Fibroblast of skin of right quadriceps (primary cell): ENCODE results near the gene POU6F2.

Experiments used
- DNase-seq: peaks from one replicate; pipeline ENCODE4 v3.0.0-alpha.2; 2013

POU6F2 gene

DNA sequence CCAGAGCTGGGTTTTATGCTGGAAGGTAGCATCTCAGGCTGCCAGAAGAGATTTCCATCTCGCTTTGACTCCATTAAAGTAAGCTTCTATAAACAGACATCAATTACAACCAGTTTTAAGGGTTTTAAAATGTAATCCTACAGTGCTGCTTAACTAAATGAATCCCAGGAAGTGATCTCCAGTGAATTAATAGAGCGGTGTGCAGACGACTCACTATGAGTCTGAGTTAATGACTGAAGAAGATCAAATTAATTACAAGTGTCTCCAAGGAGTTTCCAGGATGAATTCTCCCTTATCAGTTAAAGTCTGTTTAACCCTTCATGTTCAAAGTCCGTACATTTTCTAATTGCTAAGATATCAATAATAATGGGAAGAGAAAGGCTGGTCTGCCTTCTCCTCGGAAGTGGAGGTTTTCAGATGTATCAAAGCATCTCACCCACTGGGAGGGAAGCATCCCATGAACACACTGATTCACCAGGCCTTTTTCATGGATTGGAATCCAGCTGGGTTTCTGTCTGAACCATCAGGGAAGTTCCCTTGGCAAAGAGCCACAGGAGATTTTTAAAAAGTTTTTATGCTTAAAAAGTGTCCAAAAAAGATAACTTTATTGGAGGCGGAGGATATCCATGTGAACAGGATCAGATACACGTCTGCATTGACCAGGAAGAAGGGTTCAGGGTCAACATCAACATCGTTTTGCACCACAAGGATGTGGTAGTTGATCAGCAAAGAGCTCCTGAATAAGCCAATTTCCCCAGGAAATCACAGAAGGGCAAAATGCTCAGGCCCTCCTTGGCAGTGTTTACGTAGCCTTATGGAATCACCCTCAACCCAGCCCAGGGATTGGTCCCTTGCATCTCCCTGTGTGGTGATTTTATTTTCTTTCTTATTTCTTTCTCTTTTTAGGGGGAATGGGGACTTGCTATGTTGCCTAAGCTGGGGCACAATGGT, 288.2 kb downstream of the POU6F2 start:
- peak; percentile 20 for DNase-seq

DNA sequence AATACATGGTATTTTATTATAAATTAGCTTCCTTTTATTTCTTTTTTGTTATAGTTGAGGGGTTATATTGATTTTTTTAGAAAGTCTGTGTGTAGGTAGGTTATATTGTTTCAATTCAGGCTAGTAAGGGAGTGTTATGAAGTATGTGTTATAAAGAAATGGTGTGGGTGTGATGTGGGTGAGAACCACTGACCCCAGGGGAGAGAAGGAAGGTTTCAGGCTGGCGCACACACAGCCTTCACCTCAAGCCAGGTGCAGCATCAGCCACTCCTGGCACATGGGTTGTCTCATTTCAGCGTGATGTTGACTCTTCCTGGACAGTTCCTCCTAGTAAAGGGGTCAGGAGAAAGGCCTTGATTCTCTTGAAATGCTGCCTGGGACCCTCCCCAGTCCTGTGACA, 291.3 kb downstream of the POU6F2 start:
- no peak for DNase-seq

DNA sequence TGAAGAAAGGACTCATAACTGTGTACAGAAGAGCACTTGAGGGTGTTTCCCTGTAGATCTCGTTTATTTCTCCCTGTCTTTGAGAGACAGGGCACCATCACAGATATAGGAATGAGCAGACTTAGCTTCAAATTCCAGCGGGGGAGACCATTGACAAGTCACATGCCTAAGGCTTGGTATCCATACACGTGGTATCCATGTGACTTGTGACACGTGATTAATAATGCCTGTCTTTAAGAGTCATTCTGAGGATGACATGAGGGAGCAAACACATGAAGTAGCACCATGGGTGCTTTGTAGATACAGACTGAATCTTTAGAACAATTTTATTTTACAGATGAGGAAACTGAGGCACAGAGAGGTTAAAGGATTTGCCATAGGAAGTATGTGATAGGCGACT, 292.3 kb downstream of the POU6F2 start:
- no peak for DNase-seq

DNA sequence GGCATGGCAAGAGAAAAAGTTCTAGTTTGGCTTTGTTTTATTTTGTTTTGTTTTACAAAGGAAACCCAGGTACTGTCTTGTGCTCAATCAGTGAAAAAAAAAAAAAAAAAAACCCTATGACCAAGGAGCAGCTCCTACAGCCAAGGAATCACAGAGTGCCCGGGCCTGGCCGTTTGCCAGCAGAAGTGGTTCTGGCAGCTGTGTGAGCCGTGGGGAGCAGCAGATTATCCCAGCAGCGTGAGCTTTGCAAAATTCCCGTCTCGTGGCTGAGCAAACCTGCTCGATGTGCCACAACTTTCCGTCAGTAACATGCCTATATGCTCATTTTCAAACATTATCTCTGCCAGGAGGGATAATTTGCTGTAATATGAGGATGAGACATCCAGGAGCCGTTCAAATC, 293.7 kb downstream of the POU6F2 start:
- DNase-seq = peak; percentile 38

DNA sequence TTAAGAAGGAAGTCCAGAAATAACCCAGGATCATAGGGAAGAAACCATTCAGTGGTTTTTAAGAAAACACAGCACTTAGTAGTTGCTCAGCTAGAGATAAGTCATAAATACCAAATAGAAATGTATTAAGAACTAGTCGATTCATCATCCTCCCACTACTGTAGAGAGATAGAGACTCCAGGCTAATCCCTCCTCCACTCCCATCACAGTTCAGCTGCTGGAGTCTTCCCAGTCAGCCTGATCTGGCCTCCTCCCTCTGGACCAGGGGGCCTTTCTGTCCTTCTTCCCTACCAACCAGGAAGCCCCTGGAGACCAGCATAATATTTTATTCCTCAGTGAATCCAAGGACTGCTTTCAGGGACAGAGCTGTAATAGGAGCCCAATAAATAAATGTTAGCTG, 294.4 kb downstream of the POU6F2 start:
- DNase-seq = no peak

DNA sequence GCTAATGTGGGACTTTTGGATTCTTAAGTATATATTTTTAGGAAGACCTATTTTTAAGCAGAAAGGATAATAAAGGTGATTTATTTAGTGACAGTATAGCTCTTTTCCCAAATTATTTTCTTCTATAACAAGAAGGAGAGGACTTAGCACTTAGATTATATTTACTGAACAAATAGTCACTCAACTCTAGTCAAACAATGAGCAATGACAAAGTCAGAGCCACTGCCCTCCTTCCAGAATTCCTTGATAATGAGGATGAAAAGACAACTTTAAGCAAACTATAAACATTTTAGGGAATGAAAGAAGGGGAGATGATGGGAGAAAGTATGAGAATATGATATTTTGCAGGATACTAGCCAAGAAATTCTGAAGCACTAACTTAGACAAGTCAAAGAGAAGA, 295.0 kb downstream of the POU6F2 start:
- no peak for DNase-seq

DNA sequence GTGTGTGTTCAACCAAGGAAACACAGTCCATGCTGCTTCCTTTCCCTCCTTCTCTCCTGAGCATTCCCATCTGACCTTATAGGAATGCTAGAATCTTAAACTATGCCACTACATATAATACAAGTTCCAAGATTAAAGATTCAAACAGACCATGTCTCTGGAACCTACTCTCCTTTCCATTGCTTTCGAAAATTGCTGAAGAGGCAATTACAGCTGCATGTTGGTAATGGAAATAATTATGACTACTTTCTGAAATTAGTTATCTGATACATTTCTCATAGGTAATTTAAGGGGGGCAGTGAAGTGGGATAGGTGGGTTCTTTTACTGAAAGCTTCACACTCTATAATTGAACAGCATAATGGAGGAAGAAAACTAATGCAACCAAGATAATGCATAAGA, 302.6 kb downstream of the POU6F2 start:
- DNase-seq = no peak

DNA sequence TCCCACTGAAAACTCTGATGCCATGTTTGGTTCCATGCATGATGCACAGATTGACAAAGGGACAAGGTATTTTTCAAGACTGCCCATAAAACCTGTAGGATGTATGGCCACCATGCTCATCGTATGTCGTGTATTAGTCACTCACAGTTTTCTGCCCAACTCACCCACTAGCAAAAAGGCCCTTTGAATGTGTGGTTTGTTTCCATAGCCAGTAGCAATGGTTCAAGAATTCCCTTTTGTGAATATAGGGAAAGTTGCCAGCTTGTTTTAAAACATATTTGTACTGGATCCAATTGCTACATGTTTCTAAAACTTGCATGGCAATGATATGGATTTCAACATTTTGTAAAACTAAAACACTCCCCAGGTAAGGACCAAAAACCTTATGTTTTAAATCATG, 307.5 kb downstream of the POU6F2 start:
- no peak for DNase-seq

DNA sequence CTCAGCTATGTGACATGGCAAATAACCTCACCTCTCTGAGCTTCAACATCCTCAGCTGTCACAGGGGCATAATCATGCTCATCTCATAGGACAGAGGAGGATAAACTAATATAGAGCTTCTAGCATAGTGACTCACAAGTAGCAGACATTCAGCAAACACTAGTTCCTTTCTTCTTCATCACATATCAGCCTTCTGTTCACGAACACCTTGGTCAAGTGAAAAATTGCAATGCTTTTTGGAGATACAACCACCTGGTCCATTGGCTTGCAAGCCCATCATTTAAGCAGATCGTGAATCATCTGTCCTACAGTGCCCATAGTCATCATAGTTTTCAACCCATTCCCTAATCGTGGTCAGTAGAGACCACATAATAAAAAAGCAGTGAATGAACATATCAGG, 310.6 kb downstream of the POU6F2 start:
- no peak for DNase-seq

DNA sequence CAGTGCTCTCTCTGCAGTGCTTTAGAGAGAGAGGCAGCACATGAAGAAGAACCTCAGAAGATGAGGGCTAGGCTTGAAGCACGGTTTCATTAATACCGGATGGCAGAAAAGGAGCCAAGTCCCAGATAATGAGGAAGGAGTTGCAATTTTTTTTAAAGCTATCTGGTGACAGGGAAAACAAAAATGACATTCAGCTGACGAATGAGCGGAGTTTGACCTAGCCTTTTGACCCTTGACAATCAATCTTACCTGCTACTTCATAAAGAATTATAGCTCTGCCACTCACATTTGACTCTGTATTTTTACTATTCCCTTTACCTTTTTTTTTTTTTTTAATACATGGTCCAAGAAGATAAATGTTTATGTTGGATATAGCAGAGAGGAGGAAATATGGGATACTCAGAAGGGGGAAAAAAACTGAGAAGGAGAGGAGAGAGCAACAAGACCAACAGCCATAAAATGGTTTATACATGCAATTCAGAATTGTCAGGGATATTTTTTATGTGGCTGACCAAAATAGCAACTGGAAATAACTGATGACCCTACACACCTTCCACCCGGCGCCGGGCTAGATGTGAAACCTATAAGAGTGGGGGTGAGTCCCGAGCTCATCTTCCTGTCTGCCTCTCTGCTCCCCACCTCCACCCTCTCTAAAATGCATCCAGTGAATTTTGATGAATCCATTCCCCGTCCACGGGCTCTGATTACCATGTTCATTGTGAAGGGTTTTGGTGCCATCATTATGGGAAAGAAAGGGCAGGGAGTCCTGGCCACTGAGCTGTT, 314.1 kb downstream of the POU6F2 start:
- DNase-seq = no peak

DNA sequence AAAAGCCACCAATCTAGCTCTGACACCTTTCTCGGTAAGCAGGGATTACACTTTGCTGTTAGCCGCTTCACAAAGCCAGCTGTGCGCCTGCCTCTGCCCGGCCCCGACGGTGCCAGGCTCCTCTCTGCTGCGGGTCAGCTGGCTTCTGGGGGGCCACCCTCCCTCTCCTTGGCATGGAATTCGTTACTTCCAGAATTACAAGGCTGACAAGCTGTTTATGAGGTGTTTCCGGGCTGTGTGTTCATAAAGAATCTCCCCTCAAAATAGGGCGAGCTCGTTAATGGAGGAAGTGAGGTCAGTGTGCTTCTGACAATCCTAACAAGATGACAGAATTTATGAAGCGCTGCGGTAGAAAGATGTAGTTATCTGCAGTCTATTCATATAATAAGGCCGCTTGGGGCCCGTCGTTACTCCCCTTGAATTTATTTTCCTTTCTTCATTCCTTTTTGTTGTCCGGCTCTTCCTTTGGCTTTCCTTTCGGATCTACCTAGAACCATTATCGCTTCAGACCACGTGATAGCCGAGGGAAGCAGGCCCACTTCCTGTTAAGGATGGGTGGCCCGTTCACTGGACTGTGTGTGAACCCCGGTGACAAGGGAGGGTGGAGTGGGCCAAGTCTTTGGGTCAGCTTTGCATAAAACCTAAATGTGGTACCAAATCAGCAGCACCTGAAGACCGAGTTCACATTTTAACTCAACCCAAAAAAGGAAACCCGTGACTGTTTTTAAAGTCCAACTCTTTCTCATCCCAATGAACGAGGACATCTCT, 315.5 kb downstream of the POU6F2 start:
- peak; percentile 20 for DNase-seq

DNA sequence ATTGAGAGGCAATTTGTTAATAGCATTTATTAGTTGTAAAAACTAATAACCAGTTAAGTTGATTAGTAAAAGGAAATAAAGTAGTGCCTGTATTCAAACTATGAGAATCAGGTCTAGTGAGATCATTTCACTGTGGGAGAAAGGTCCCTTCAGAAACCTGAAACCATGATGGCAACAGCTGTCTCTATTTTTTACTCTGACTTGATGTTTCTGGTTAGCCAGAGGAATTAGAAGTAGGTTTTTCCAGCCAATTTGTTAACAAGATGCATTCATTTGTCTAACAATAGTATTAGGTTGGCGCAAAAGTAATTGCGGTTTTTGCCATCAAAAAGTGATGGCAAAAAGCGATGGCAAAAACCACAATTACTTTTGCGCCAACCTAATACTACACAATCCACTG, 316.3 kb downstream of the POU6F2 start:
- no peak for DNase-seq

DNA sequence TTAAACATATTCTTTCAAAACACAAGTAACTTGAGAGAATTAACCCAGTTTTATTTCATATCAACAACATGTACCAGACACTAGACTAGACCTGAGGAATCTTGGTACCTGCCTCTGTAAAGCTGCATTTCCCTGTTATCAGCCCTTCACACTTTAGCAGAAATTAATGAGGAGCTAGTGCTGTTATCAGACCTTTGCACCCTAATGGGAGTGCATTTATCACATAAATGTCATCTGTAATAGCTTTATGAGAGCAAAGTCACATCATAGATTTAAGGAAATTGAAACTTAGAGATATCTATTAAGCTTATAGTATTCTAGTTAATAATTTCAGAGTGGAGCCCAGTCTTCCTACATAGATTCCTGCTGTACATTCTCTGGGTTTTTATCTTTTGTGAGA, 318.1 kb downstream of the POU6F2 start:
- no peak for DNase-seq

DNA sequence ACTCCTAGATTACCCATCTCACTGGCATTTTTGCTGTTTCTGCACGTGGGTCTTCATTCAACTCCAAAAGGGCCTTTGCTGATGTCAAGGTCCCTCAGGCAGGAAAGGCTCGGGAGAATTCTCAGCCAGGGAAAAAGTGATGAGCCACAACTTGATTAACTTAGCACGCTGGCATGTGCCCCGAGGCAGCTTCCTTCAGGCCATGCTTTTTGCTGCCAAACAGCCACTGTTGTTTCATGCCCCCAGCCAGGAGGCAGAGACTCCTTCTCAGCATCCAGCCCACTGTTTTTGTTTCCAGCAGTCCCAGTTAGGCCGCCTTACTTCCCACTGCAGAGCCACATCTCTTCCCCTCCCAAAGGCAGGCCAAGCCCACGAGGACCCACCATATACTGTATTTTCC, 322.0 kb downstream of the POU6F2 start:
- DNase-seq = no peak

DNA sequence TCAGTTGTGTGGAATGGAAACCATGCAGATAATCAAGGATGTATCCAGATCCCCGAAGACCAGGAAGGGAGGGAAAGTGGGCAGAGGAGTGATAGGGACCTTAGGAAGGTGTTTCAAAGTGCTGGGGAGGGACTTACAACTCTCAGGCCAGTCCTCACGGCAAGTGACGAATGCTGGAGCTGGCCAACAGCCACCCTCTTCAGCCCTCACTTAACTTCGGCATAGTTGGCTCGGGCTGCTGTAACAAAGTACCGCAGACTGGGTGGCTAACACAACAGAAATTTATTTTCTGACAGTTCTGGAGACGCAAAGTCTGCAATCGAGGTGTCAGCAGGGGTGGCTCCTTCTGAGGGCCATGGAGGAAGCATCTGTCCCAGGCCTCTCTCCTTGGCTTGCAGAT, 322.6 kb downstream of the POU6F2 start:
- no peak for DNase-seq

DNA sequence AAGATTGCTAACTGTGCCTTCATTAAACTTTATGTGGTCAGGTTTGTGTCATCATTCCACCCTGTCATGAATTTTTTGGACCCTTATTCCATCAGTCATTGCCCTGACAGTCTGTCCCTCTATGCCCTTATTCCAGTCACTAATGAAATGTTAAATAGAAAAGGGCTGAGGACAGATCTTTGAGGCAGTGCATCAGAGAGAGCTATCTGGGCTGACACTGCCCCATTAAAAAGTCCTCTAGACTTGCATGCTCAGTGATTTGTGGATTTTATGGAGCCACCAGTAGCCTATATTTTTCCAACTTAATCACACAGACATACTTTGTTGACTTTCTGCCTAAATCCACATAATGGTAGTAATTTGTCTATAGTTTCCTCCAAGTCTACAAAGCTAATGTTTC, 323.8 kb downstream of the POU6F2 start:
- no peak for DNase-seq

DNA sequence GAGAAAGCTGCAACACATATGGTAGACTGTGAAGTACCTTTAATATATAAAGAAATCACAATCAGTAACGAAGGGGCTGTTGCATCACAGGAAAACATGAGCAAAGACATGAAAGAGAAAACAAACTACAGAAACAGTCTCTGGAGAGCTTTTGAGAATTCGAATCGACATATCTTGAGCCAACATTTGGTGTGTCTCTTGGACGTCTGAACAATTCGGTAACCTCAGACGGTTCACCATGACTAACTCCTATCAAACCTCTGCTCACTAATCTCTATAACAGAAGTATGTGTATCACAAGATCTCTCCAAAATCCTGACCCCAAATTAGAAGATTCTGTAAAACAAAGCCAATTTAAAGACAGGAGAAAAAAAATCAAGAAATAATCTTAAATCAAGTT, 326.5 kb downstream of the POU6F2 start:
- DNase-seq = peak; percentile 7

DNA sequence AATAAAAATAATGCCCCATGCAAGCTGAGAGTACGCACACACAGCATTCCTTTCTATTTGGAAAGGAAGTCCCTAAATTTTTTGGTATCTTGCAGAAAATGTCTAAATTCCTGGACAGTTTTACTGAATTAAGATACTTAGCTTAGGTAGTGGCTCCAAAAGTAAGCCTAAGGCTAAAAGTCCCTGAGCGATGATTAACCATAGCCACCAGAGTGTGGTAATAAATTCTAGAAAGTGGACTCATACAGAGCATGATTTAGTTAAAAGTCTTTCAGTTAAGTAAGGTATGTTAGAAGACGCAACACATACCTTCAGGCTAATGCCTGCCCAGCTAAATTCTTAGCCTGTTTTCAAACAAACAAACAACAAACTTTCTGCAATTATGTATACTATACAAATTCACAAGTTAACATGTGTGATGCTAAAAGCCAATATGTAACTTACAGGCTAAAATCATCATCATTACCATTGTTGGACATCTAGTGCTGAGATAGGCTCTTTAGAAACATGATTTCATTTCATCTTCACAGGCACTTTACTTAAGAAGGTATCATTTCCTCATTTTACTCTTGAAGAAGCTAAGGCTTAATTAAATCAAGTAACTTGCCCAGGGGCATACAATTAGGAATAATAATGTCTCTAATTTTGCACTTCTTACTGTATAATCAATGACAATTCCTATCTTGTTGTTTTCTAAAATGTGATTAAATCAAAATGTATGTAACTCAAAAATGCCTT, 327.1 kb downstream of the POU6F2 start:
- DNase-seq = peak; percentile 16

DNA sequence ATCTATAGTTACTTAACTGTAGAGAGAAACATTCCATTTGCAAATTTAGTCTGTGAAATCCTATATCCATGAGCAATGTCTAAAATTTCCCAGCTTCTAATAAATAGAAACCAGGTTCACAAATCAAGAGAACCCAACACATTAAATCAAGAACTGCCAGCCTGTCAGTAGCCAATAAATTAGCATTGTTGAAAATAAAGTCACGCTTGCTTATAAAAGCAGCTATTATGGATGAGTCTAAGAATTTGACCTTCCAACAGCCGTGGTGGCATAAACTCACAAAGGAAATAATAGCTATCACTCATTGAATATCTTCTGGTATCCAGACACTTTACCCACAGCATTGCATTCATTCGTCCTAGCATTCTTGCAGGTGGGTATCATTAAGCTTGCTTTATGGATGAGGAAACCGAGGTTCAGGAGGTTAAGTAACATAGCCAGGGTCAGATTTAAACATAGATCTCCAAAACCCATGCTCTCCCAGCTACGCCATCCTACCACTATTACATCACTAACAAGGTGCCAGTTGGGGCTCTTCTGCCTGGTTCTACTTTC, 328.4 kb downstream of the POU6F2 start:
- DNase-seq = peak; percentile 89

DNA sequence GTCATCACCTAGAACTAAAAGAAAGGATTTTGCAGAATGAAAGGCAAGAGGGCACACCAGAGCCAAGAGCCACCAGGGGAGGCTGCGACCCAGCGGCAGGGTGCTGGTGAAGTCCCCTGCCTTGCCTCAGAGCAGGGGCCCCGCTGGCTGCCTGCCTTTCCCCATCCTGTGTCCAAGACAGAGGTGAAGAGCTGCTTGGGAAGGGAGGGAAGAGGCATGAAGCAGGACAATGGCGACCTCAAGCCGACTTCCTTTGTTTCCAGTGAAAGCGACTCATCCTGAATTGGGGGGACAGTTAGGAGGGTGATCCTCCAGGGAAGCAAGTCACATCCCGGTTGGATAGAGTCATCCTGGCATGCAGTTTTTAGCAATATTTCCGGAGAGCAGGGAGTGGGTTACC, 333.0 kb downstream of the POU6F2 start:
- peak; percentile 11 for DNase-seq

DNA sequence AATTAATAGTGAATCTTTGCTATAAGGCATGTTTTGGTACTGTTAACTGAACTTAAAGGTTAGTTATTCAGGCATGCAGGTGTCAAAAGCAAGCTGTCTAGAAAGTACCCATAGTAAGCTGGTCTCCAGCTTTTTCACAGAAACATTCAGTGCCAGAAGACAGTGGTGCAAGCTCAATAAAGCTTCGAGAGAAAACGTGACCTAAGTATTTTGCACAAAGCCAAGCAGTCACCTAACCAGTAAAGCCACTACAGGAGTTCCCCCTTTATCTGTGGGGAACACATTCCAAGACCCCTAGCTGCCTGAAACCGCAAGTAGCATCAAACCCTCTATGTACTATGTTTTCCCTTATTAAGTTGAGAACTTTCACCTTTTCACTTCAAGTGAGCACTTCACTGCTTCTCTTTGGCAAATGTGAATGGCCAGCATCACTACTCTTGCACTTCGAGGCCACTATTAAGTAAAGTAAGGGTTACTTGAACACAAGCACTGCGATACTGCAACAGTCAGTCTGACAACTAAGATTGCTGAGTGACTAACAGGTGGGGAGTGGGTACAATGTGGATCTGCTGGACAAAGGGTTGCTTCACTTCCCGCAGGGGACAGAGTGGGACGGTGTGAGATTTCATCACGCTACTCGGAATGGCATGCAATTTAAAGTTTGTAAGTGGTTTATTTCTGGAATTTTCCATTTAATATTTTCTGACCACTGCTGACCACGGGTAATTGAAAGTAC, 334.7 kb downstream of the POU6F2 start:
- no peak for DNase-seq

DNA sequence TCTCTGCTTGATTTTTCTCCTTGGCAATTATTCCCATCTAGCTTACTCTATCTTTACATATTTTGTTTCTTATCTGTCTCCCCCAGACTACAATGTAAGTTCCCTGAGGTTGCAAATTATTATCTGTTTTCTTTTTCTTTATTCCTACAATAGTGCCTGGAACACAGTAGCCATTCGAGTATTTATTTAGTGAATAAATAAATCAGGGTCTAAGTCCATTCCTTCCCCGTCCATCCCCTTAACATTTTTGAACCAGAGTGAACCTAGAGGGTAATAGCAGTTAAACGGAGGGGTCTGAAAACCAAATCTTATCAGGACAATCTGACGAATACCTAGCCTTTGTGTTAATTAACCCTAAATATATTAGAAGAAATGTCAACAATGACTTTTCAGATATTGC, 335.7 kb downstream of the POU6F2 start:
- no peak for DNase-seq
